ENCODE data around the gene TRNP1.
"Not testable (repeated sequence)": the region's sequence is repeated elsewhere in the genome, so short reads cannot be mapped to it uniquely, and the experiment has no call there.

Gene TRNP1

GRCh38 chr1:26993237-26994019, at the start of gene TRNP1:
Gene TRNP1, plus strand, starts transcription at chr1:26993692. Its CDS starts 95 bp downstream, at chr1:26993787.
- peak; percentile 78 for DNase-seq (ENCODE audit: insufficient read length, low spot score)
- FAIRE-seq: no peak

GRCh38 chr1:26945138-26945537, 48.4 kb upstream of the TRNP1 start:
- DNase-seq (ENCODE audit: insufficient read length, low spot score): no peak
- FAIRE-seq: no peak

GRCh38 chr1:26945728-26946127, 47.8 kb upstream of the TRNP1 start:
- DNase-seq (ENCODE audit: insufficient read length, low spot score): no peak
- FAIRE-seq: no peak

- FAIRE-seq: no peak
- DNase-seq (ENCODE audit: insufficient read length, low spot score): no peak
These were observed 47.2 kb upstream of the TRNP1 start for GRCh38 chr1:26946270-26946669.

- FAIRE-seq; DNase-seq (ENCODE audit: insufficient read length, low spot score): not testable (repeated sequence)
These were observed 44.8 kb upstream of the TRNP1 start for GRCh38 chr1:26948725-26949057.

- DNase-seq (ENCODE audit: insufficient read length, low spot score) (no peak), FAIRE-seq (no peak)
These were observed 44.1 kb upstream of the TRNP1 start for GRCh38 chr1:26949266-26949925.

GRCh38 chr1:26949926-26950319, 43.6 kb upstream of the TRNP1 start:
- FAIRE-seq (no peak), DNase-seq (ENCODE audit: insufficient read length, low spot score) (no peak)

GRCh38 chr1:26950602-26951001, 42.9 kb upstream of the TRNP1 start:
- no peak for FAIRE-seq
- DNase-seq (ENCODE audit: insufficient read length, low spot score): no peak

- FAIRE-seq (no peak), DNase-seq (ENCODE audit: insufficient read length, low spot score) (no peak)
These were observed 42.3 kb upstream of the TRNP1 start for GRCh38 chr1:26951216-26951615.

GRCh38 chr1:26951821-26952497, 41.5 kb upstream of the TRNP1 start:
- FAIRE-seq: no peak
- no peak for DNase-seq (ENCODE audit: insufficient read length, low spot score)

- no peak for FAIRE-seq
- DNase-seq (ENCODE audit: insufficient read length, low spot score): no peak
These were observed 40.1 kb upstream of the TRNP1 start for GRCh38 chr1:26953374-26953773.

GRCh38 chr1:26956321-26956720, 37.2 kb upstream of the TRNP1 start:
- DNase-seq (ENCODE audit: insufficient read length, low spot score): no peak
- FAIRE-seq: no peak

- no peak for DNase-seq (ENCODE audit: insufficient read length, low spot score)
- FAIRE-seq: no peak
These were observed 36.2 kb upstream of the TRNP1 start for GRCh38 chr1:26957306-26957705.

- FAIRE-seq (no peak), DNase-seq (ENCODE audit: insufficient read length, low spot score) (no peak)
These were observed 34.2 kb upstream of the TRNP1 start for GRCh38 chr1:26959270-26959669.

- no peak for FAIRE-seq
- no peak for DNase-seq (ENCODE audit: insufficient read length, low spot score)
These were observed 33.5 kb upstream of the TRNP1 start, which contains the start of gene KDF1 for GRCh38 chr1:26959722-26960624. Gene KDF1, minus strand, starts transcription at chr1:26960468. Its CDS starts 8,088 bp downstream, at chr1:26952380.

GRCh38 chr1:26960625-26960966, 32.9 kb upstream of the TRNP1 start:
- FAIRE-seq (no peak), DNase-seq (ENCODE audit: insufficient read length, low spot score) (no peak)

GRCh38 chr1:26961826-26962225, 31.7 kb upstream of the TRNP1 start:
- FAIRE-seq (no peak), DNase-seq (ENCODE audit: insufficient read length, low spot score) (peak; percentile 80)

- DNase-seq (ENCODE audit: insufficient read length, low spot score) (no peak), FAIRE-seq (no peak)
These were observed 28.3 kb upstream of the TRNP1 start for GRCh38 chr1:26965213-26965612.

GRCh38 chr1:26965628-26966027, 27.9 kb upstream of the TRNP1 start:
- no peak for FAIRE-seq
- no peak for DNase-seq (ENCODE audit: insufficient read length, low spot score)

GRCh38 chr1:26970810-26971209, 22.7 kb upstream of the TRNP1 start:
- FAIRE-seq (no peak), DNase-seq (ENCODE audit: insufficient read length, low spot score) (no peak)

- no peak for FAIRE-seq
- no peak for DNase-seq (ENCODE audit: insufficient read length, low spot score)
These were observed 21.9 kb upstream of the TRNP1 start for GRCh38 chr1:26971590-26971989.

Measured in HTR-8/SVneo (cell line).